NCI-H2107 (cell line): ENCODE results near the gene ANKRD28.
"Not testable (repeated sequence)": the region's sequence is repeated elsewhere in the genome, so short reads cannot be mapped to it uniquely, and the experiment has no call there.

Experiments
- DNase-seq: peaks from one replicate; lab custom pipeline; 2025; lab: John Stamatoyannopoulos, UW

ANKRD28 gene

GRCh38 chr3:15635121-15635661 lies 162.6 kb downstream of the ANKRD28 start:
- no peak for DNase-seq

GRCh38 chr3:15634671-15635070 lies 163.1 kb downstream of the ANKRD28 start:
- DNase-seq, result no peak

GRCh38 chr3:15633766-15634598 lies 163.8 kb downstream of the ANKRD28 start:
- no peak for DNase-seq

- DNase-seq, result no peak
Measured at GRCh38 chr3:15633159-15633558, 164.6 kb downstream of the ANKRD28 start.

GRCh38 chr3:15632212-15632580 lies 165.6 kb downstream of the ANKRD28 start:
- DNase-seq, result no peak

- DNase-seq, result no peak
Measured at GRCh38 chr3:15631426-15632211, 166.2 kb downstream of the ANKRD28 start.

- DNase-seq, result no peak
Measured at GRCh38 chr3:15630646-15631350, 167.0 kb downstream of the ANKRD28 start.

GRCh38 chr3:15629860-15630597 lies 167.8 kb downstream of the ANKRD28 start:
- DNase-seq, result peak; percentile 27

- no peak for DNase-seq
Measured at GRCh38 chr3:15628967-15629366, 168.8 kb downstream of the ANKRD28 start.

GRCh38 chr3:15623535-15624440 lies 174.0 kb downstream of the ANKRD28 start:
- DNase-seq, result no peak

GRCh38 chr3:15619659-15620464 lies 177.9 kb downstream of the ANKRD28 start:
- not testable (repeated sequence) for DNase-seq
